ENCODE data around the gene EHF.

EHF gene

GRCh38 chr11:34603129-34604001, 17.5 kb upstream of the EHF start:
- peak; percentile 56 for DNase-seq

GRCh38 chr11:34604145-34604544, 16.7 kb upstream of the EHF start:
- DNase-seq, result no peak

GRCh38 chr11:34604911-34605310, 16.0 kb upstream of the EHF start:
- no peak for DNase-seq

GRCh38 chr11:34605481-34606325, 15.2 kb upstream of the EHF start:
- DNase-seq, result no peak

- DNase-seq, result no peak
Measured at GRCh38 chr11:34606326-34607120, 14.4 kb upstream of the EHF start.

GRCh38 chr11:34609187-34609751, 11.6 kb upstream of the EHF start:
- DNase-seq, result no peak

GRCh38 chr11:34609850-34610249, 11.0 kb upstream of the EHF start:
- no peak for DNase-seq

GRCh38 chr11:34610324-34611041, 10.4 kb upstream of the EHF start:
- no peak for DNase-seq

GRCh38 chr11:34613015-34613414, 7.9 kb upstream of the EHF start:
- no peak for DNase-seq

- peak; percentile 20 for DNase-seq
Measured at GRCh38 chr11:34613552-34614056, 7.3 kb upstream of the EHF start.

- DNase-seq, result peak; percentile 76
Measured at GRCh38 chr11:34614344-34615104, 6.4 kb upstream of the EHF start.

GRCh38 chr11:34616086-34616485, 4.8 kb upstream of the EHF start:
- no peak for DNase-seq

- DNase-seq, result peak; percentile 63
Measured at GRCh38 chr11:34616830-34617504, 3.9 kb upstream of the EHF start.

- DNase-seq, result no peak
Measured at GRCh38 chr11:34618406-34618805, 2.5 kb upstream of the EHF start.

GRCh38 chr11:34619062-34619516, 1.8 kb upstream of the EHF start:
- peak; percentile 80 for DNase-seq

GRCh38 chr11:34620202-34620601, 691 bp upstream of the EHF start:
- DNase-seq, result no peak

- DNase-seq, result no peak
Measured at GRCh38 chr11:34621876-34622275, 983 bp downstream of the EHF start.

- no peak for DNase-seq
Measured at GRCh38 chr11:34623463-34623862, 2.6 kb downstream of the EHF start.

GRCh38 chr11:34624069-34624468, 3.2 kb downstream of the EHF start:
- DNase-seq, result no peak

GRCh38 chr11:34625576-34625975, 4.7 kb downstream of the EHF start:
- DNase-seq, result peak; percentile 53

All from OCI-M1 (cell line).